ENCODE measurements around the gene TWSG1.
"Not testable (repeated sequence)": the region's sequence is repeated elsewhere in the genome, so short reads cannot be mapped to it uniquely, and the experiment has no call there.

The TWSG1 gene

GRCh38 chr18:9426753-9427152 lies 92.2 kb downstream of the TWSG1 start:
- no peak for DNase-seq (ENCODE audit: low spot score)

- DNase-seq (ENCODE audit: low spot score): no peak
Measured at GRCh38 chr18:9428301-9428706, 93.7 kb downstream of the TWSG1 start.

GRCh38 chr18:9428862-9429661 lies 94.5 kb downstream of the TWSG1 start:
- DNase-seq (ENCODE audit: low spot score): no peak

GRCh38 chr18:9429662-9429993 lies 95.1 kb downstream of the TWSG1 start:
- no peak for DNase-seq (ENCODE audit: low spot score)

GRCh38 chr18:9430315-9430714 lies 95.7 kb downstream of the TWSG1 start:
- not testable (repeated sequence) for DNase-seq (ENCODE audit: low spot score)

GRCh38 chr18:9431296-9431695 lies 96.7 kb downstream of the TWSG1 start:
- no peak for DNase-seq (ENCODE audit: low spot score)

- not testable (repeated sequence) for DNase-seq (ENCODE audit: low spot score)
Measured at GRCh38 chr18:9433122-9433521, 98.5 kb downstream of the TWSG1 start.

- DNase-seq (ENCODE audit: low spot score): no peak
Measured at GRCh38 chr18:9433671-9434121, 99.1 kb downstream of the TWSG1 start.

GRCh38 chr18:9434122-9434701 lies 99.6 kb downstream of the TWSG1 start:
- no peak for DNase-seq (ENCODE audit: low spot score)

GRCh38 chr18:9435041-9435440 lies 100.5 kb downstream of the TWSG1 start:
- DNase-seq (ENCODE audit: low spot score): no peak

- DNase-seq (ENCODE audit: low spot score): no peak
Measured at GRCh38 chr18:9436206-9436929, 101.8 kb downstream of the TWSG1 start.

GRCh38 chr18:9437021-9437437 lies 102.5 kb downstream of the TWSG1 start:
- no peak for DNase-seq (ENCODE audit: low spot score)

- no peak for DNase-seq (ENCODE audit: low spot score)
Measured at GRCh38 chr18:9437672-9438071, 103.1 kb downstream of the TWSG1 start.

- no peak for DNase-seq (ENCODE audit: low spot score)
Measured at GRCh38 chr18:9441061-9441460, 106.5 kb downstream of the TWSG1 start.

GRCh38 chr18:9444549-9444948 lies 110.0 kb downstream of the TWSG1 start:
- no peak for DNase-seq (ENCODE audit: low spot score)

- DNase-seq (ENCODE audit: low spot score): no peak
Measured at GRCh38 chr18:9446839-9447238, 112.3 kb downstream of the TWSG1 start.

- no peak for DNase-seq (ENCODE audit: low spot score)
Measured at GRCh38 chr18:9447334-9447733, 112.8 kb downstream of the TWSG1 start.

GRCh38 chr18:9449600-9450414 lies 115.2 kb downstream of the TWSG1 start:
- DNase-seq (ENCODE audit: low spot score): no peak

GRCh38 chr18:9450920-9451319 lies 116.3 kb downstream of the TWSG1 start:
- not testable (repeated sequence) for DNase-seq (ENCODE audit: low spot score)

Data from globus pallidus (tissue), 1 donor.